NOMO-1 treated with DMSO at 0.1 percent for 48 hours (cell line): ENCODE measurements around the gene NCOA1.
"Not testable (repeated sequence)": the region's sequence is repeated elsewhere in the genome, so short reads cannot be mapped to it uniquely, and the experiment has no call there.

Experiments
- DNase-seq: peaks from one replicate; lab custom pipeline; 2025; ENCODE audit not compliant: unreplicated experiment; lab: John Stamatoyannopoulos, UW

NCOA1 gene

GRCh38 chr2:24490690-24491541 is at the start of gene NCOA1:
Gene NCOA1, plus strand, starts transcription at chr2:24491254. Its CDS starts 167,424 bp downstream, at chr2:24658678.
- DNase-seq = peak; percentile 86

GRCh38 chr2:24448797-24449196 is 42.3 kb upstream of the NCOA1 start:
- DNase-seq = peak; percentile 85

DNA sequence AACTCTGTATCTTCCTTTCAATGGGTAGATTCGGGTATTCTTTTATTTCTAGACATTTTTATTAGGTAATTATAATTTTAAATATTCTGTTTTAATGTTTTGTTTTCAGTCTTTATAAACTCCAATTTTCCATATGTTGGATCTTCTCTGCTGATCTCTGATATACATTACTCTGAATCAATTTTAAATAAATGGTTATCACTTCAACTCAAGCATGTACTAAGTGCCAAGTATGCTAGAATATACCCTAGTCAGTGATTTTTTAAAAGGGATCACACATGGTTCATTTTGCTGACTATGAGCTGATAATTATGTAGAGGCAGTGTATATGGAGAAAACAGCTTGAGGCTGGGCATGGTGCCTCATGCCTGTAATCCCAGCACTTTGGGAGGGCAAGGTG is 41.7 kb upstream of the NCOA1 start:
- no peak for DNase-seq

DNA sequence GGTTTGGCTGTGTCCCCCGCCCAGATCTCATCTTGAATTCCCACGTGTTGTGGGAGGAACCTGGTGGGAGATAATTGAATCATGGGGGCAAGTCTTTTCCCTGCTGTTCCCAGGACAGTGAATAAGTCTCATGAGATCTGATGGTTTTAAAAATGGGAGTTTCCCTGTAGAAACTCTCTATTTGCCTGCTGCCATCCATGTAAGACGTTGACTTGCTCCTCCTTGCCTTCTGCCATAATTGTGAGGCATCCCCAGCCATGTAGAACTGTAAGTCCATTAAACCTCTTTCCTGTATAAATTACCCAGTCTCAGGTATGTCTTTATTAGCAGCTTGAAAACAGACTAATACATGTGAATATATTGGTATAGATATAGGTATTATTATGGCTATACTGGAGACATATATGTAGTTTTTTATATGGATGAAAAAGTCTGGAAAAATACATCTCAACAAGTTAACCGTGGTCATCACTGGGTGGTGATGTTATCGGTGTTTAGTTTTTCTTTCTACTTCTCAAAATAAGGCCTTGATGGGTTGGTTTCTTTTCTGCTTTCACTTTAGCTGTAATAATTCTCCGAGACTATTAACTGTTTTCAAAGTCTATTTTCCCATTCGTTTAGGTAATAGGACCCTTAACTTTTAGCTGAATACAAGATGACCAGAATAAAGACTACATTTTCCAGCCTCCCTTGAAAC is 39.1 kb upstream of the NCOA1 start:
- peak; percentile 26 for DNase-seq

DNA sequence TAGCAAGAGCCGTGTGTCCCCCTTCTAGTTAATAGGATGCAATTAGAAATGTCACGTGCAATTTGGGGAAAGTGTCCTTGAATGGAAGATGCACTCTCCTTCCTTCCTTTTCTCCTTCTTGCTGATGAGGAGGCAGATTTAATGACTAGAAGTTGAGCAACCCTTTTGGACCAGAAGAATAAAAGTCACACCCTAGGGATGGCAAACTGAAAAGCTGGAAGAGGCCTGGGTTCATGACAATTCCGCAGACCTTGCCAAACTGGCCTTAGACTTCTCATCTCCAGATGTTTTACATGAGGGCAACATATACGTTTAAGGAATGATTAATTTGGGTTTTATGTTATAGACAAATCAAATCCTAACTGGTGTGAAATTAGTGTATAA is 38.6 kb upstream of the NCOA1 start:
- peak; percentile 26 for DNase-seq

DNA sequence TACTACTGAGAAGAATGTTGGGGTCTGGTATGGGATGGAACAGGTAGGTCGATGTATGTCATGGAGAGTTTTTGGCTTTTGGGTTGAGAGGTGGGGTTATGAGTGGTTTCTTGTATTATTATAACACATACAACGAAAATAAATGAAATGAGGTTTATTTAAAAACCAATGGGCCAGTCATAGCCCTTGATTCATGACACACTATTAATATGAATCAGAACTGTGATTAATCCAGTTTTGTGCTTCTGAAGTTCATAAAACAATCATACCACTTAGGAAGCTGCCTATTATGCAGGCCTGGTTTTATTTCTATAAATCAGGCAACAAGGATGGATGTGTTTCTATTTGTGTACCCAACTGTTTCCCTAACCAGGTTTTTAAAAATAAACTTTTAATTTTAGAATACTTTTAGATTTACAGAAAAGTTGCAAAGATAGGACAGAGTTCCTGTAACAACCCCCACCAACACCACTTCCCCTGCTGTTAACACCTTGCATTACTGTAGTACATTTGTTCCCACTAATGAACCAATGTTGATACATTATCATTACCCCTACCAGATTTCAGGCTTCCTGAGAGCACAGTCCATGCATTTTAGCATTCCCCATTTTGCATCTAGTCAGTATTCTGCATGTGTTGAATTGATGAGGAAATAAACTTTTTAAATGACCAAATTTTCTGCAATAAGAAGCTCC is 37.5 kb upstream of the NCOA1 start:
- DNase-seq = no peak

DNA sequence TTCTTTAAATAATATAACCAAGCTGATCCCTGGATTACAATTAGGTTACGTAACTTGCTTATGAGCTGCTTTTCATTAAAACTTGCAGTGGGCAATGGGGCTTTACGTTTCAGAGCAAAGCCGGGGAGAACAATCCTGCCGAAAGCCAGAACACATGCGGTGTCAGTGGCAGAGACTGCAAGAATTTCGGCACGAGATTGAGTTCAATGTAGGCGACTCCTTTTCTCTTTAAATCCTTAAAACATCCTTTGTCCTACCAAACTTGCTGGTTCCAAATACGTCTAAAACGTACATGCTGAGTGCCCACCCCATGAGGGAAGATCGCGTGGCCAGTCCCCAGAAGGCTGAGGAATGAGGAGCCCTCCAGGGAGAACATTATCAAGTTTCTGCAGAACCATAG is 36.8 kb upstream of the NCOA1 start:
- no peak for DNase-seq

DNA sequence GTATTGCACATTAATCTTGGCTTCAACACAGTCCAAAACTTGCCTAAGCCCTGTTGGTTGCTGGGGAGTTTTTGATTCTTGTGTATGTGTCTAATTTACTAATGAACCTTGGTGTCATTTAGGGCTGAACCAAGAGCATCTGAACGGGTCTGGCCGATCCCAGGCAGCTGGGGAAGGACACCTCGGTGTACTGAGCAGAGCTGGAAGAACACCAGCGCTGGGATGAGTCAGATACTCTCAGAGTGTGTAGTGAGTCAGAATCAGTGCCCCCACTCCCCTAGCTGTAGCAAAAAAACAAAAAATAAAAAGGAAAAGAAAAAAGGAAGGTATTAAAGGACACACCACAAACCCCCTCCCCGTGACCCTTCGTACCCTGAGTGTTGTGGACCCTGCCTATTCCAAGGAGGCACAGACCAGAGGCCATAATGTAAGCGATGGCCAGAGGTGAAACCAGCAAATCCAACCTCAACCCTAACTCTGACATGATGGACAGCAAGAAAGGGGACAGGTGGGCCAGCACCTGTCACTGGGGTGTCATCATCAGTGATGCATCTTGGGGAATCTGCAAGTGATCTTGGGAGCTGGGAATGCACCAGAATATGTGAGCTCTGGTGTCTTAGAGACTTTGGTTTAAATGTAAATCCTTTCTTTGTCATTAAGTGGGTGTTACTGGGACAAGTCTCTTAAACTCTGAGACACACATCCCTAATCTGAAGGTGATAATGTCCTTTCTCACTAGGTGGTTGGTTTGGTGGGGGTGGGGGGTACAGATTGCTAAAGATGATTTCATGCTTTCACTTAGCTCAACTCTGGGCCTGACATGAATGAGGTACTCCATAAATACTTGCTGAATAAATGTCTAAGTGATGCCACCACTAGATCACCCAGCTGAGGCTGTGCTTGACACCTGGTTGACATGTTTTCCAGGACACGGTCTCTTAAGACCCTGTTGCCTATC is 34.2 kb upstream of the NCOA1 start:
- DNase-seq = peak; percentile 13

- DNase-seq = no peak
Measured at GRCh38 chr2:24457696-24458386, 33.2 kb upstream of the NCOA1 start.

- DNase-seq = no peak
Measured at GRCh38 chr2:24459224-24460161, 31.6 kb upstream of the NCOA1 start.

DNA sequence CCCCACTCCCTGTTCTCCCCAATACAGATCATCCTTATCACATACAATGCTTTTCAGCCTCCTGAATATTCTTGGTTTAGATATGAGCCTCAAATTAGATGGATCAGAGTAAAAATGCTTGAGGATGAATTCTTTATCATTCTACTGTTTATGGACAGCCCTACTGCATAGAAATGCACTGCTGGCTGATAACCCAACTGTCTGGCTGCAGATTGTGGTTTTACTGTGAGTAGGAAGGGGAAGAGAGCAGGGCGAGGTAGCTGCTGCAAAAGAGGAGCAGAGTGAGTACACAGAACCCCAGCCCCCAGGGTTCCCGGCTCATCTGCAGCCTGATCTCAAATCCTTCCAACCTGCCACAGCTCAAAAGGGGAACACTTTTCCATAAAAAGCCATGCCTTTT is 29.4 kb upstream of the NCOA1 start:
- DNase-seq = peak; percentile 62

GRCh38 chr2:24463271-24463670 is 27.8 kb upstream of the NCOA1 start:
- no peak for DNase-seq

- no peak for DNase-seq
Measured at GRCh38 chr2:24466871-24467870, 23.9 kb upstream of the NCOA1 start.

DNA sequence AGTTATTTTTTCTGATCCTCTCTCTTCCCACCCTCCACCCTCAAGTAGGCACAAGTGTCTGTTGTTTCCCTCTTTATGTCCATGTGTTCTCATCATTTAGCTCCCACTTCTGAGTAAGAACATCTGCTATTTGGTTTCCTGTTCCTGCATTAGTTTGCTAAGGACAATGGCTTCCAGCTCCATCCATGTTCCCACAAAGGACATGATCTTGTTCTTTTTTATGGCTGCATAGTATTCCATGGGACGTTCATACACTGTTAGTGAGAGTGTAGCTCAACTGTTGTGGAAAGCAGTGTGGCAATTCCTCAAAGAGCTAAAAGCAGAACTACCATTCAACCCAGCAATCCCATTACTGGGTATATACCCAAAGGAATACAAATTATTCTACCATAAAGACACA is 22.6 kb upstream of the NCOA1 start:
- DNase-seq = not testable (repeated sequence)

- no peak for DNase-seq
Measured at GRCh38 chr2:24469148-24469650, 21.9 kb upstream of the NCOA1 start.

- no peak for DNase-seq
Measured at GRCh38 chr2:24471662-24472061, 19.4 kb upstream of the NCOA1 start.

- DNase-seq = no peak
Measured at GRCh38 chr2:24472416-24472815, 18.6 kb upstream of the NCOA1 start.

GRCh38 chr2:24473626-24474025 is 17.4 kb upstream of the NCOA1 start:
- DNase-seq = no peak
